Measurements from ENCODE around the gene FBXO30. TPM values are rescaled to one million over a fixed set of nuclear protein-coding genes. Genes with fewer than 3 reads are reported as not detected.
A peak's percentile ranks its signal among the peaks of the same experiment; 100 is the strongest.

FBXO30 gene
- total and polyA plus RNA-seq, 9 of the 15 experiments (the other 6 are each of a cell fraction or from before 2014, with no cell fraction given): 3.6 to 12.8 (median 7.1) TPM

DNA sequence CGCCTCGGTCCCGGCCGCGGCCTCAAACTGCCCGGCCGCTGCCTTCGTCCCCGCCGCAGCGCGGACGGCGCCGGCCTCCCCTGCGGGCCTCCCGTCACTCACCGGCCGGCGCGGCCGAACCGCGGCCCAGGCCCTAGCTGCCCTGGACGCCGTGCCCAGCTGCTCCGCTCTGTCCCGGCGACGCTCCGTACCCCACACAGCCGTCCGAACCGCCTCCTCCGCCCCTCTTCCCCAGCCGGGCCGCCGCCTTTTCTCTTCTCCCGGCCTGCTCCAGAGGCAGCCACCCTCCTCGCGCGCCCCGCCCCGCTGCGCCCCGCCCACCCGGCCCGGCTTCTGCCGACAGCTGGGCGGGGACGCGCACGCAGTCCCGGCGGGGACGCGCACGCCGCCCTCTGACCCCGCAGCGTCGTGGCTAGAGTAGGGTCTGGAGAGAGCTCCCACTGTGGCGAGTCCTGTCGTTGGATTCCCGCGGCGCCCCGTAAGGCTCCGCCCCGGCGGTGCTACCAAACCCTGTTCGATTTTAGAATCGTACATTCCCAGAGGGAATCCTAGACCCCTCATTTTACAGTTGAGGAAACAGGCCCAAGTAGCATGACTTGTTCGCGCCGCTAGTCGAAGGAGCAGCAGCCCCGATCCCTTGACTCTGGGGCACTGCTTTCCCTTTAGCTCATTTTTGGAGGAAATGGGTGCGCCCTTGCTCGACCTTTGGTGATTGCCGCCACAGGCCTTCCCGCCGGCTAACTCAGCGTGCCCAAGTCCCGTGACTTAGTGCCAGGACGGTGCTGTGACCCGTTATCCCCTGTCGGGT, at the start of gene FBXO30 (continued):
- no peak for TF ChIP-seq CHD4 (IDR thresholded peaks at IDR 0.05; ENCODE audit: insufficient read depth, insufficient replicate concordance, low read depth, low read length, poor library complexity, severe bottlenecking)
- no peak for TF ChIP-seq NFE2 (IDR thresholded peaks at IDR 0.05; ENCODE audit: low read depth)
- no peak for TF ChIP-seq ZNF780A (CRISPR knock-in tag; IDR thresholded peaks at IDR 0.05)
- no peak; the same call in 1 of the 2 replicates for TF ChIP-seq CBX1 (IDR thresholded peaks at IDR 0.05; ENCODE audit: low read depth)
- peak; percentile 34 for TF ChIP-seq PCBP1 (IDR thresholded peaks at IDR 0.05; ENCODE audit: low read depth, low read length, poor library complexity, severe bottlenecking)
- no peak for TF ChIP-seq ELF2 (CRISPR knock-in tag; IDR thresholded peaks at IDR 0.05)
- TF ChIP-seq CUX1 (CRISPR knock-in tag; IDR thresholded peaks at IDR 0.05): peak; percentile 71; the same call in 1 of the 2 replicates
- TF ChIP-seq ZNF79 (CRISPR knock-in tag; IDR thresholded peaks at IDR 0.05; ENCODE audit: low read depth): peak; percentile 14; the same call in 1 of the 2 replicates
- TF ChIP-seq MCM5 (IDR thresholded peaks at IDR 0.05; ENCODE audit: low read depth): no peak
- TF ChIP-seq PREB (CRISPR knock-in tag; IDR thresholded peaks at IDR 0.05): no peak
- TF ChIP-seq ARID1B (IDR thresholded peaks at IDR 0.05): 0 out of 2 replicates have a peak, but pooled peaks have one; percentile 18
- TF ChIP-seq ZHX1 (conservative IDR thresholded peaks at IDR 0.05; ENCODE audit: low read length): no peak
- peak; percentile 96 for TF ChIP-seq PRDM10 (IDR thresholded peaks at IDR 0.05; ENCODE audit: partially characterized antibody)
- no peak for TF ChIP-seq ZNF764 (CRISPR knock-in tag; IDR thresholded peaks at IDR 0.05; ENCODE audit: low read depth)

All from K562 (cell line).